Mucosa of stomach (tissue), 1 donor: ENCODE results near the gene SERTAD2.

Experiments
- H3K27me3 ChIP-seq: one replicate; pipeline ENCODE4 v1.7.0; 2013; ENCODE audit warnings: mild to moderate bottlenecking, low read length; ENCODE audit not compliant: control insufficient read depth, insufficient read depth
- H3K36me3 ChIP-seq: one replicate; pipeline ENCODE4 v1.7.0; 2013; ENCODE audit warnings: low read length; ENCODE audit not compliant: control insufficient read depth, insufficient read depth
- H3K4me1 ChIP-seq: one replicate; pipeline ENCODE4 v1.7.0; 2013; ENCODE audit warnings: mild to moderate bottlenecking, low read length; ENCODE audit not compliant: control insufficient read depth, insufficient read depth
- H3K4me3 ChIP-seq: one replicate; pipeline ENCODE4 v1.7.0; 2013; ENCODE audit warnings: low read length
- H3K9ac ChIP-seq: one replicate; pipeline ENCODE4 v1.7.0; 2013; ENCODE audit warnings: mild to moderate bottlenecking, low read length, moderate library complexity
- H3K9me3 ChIP-seq: one replicate; pipeline ENCODE4 v1.7.0; 2013; ENCODE audit warnings: mild to moderate bottlenecking, low read length, moderate library complexity; ENCODE audit not compliant: control insufficient read depth
- donor health status: Pancreatic carcinoma.

Gene SERTAD2

DNA sequence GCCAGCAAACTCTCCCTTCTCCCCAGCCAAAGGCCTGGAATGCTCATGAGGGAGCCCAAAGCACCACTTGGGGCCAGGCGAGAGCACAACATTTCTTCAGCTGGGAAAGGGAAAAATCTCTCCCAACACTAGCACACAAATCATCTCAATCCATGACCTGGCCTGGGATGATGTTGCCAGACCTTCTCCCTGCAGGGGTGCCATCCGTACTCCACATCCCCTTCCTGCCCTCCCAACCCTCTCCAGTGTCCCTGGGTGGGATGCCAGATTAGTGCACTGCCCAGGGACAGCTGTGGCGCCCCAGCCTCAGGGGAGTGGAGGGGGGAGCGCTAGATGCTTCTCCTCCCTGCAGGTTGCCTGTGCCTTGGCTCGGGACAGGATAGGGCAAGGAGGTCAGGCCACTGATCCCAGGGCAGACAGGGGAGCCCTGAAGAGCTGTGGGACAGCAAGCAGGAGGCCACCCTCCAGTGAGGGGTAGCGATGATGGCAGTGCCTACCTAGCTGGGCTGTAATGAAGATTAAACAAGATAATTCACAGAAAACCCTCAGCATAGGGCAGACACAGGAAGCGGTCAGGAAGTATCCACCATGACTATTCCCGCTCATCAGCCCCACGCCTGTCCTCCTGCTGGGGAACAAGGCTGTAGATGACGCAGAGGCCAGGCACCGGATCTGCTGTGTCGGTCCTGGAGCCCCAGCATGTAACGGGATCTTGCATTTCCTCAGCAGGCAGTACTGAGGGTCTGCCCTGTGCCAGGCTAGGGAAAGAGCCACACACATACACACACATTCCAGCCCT lies 31.1 kb downstream of the SERTAD2 start:
- H3K4me1 ChIP-seq: no peaks in the 10 kb centered on the region
- H3K4me3 ChIP-seq: no peak overlapping the region
- no peaks in the 10 kb centered on the region for H3K27me3 ChIP-seq
- no peaks in the 10 kb centered on the region for H3K9me3 ChIP-seq
- no peak overlapping the region for H3K9ac ChIP-seq
- no peaks in the 10 kb centered on the region for H3K36me3 ChIP-seq

DNA sequence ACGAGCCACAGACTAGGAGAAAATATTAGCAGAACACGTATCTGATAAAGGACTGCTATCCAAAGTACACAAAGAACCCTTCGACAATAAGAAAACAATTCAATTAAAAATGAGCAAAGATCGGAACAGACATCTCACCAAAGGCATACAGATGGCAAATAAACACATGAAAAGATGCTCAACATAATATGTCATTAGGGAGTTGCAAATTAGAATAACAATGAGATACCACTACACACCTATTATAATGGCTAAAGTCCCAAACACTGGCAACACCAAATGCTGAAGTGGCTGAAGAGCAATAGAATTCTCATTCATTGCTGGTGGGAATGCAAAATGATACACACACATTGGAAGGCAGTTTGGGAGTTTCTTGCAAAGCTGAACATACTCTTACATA lies 33.1 kb downstream of the SERTAD2 start:
- Histone ChIP-seq H3K27me3 (no peaks in the 10 kb centered on the region), H3K36me3 (no peaks in the 10 kb centered on the region), H3K4me3 (no peak overlapping the region), H3K9me3 (no peaks in the 10 kb centered on the region), H3K4me1 (no peaks in the 10 kb centered on the region), H3K9ac (no peak overlapping the region)

GRCh38 chr2:64617631-64618151 lies 36.0 kb downstream of the SERTAD2 start:
- H3K27me3 ChIP-seq: no peaks in the 10 kb centered on the region
- no peak overlapping the region for H3K4me3 ChIP-seq
- H3K9me3 ChIP-seq: no peaks in the 10 kb centered on the region
- no peak overlapping the region for H3K9ac ChIP-seq
- no peaks in the 10 kb centered on the region for H3K4me1 ChIP-seq
- no peaks in the 10 kb centered on the region for H3K36me3 ChIP-seq

DNA sequence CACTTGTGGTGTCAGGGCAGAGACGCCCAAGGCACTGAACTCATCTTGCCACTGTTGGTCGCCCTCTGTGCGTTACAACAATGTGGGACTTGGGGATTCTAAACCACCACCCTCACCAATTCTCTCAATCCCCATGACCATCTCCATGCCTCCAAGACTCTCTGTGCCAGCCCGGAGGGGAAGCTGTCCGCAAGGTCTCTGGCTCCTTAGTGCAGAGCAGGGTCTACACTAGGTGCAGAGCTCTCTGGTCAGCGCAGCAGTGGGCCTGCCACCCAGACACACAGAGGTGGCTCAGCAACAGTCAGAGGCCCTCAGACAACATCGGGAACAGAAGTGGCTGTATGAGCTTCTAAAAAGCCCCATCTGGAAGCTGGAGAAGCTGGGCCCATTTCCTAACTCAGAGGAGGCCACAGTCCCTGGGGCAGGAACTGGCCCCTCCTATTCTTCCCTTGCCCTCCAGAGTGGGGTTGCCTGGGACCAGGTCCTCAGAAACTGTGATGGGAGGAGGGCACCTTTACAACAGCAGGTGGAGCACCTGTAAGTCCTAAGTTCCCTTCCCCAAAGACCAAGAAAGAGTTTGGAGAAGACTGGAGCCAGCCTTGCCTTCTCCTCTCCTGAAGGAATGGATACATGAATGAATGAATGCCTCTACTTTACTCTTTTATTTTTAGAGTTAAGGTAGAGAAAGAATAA lies 37.7 kb downstream of the SERTAD2 start:
- Histone ChIP-seq H3K36me3 (no peaks in the 10 kb centered on the region), H3K9me3 (no peaks in the 10 kb centered on the region), H3K4me3 (no peak overlapping the region), H3K4me1 (no peaks in the 10 kb centered on the region), H3K9ac (no peak overlapping the region), H3K27me3 (no peaks in the 10 kb centered on the region)

DNA sequence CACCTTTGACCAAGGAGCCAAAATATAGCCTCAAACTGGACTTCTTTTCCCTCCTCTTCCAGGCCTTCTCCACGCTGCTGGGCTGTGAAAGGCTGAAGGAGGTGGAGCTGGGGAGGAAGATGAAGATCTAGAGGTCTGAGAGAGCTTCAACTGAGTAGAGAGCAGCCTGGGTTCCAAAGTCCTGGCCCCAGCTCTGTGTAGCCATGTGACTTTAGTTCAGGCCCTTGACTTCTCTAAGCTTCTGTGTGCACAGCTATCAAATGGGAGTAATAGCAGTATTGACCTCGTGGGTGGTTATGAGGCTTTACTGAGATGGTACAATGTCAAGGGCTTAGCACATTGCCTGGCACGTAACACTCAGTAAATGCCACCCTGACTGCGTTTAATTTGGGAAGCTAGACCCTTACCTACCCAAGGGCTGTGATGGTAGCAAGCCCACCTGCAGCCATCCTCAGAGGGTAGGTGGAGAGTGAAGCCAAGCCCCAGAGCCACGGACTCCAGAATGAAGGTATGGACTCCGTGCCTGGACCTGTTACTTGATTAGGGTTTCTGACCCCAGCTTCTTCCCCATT lies 38.4 kb downstream of the SERTAD2 start:
- Histone ChIP-seq H3K9me3 (no peaks in the 10 kb centered on the region), H3K4me1 (no peaks in the 10 kb centered on the region), H3K9ac (no peak overlapping the region), H3K36me3 (no peaks in the 10 kb centered on the region), H3K4me3 (no peak overlapping the region), H3K27me3 (no peaks in the 10 kb centered on the region)

GRCh38 chr2:64613276-64613675 lies 40.4 kb downstream of the SERTAD2 start:
- Histone ChIP-seq H3K4me1 (peaks cover 10% of the 10 kb centered on the region), H3K9ac (no peak overlapping the region), H3K27me3 (no peaks in the 10 kb centered on the region), H3K9me3 (no peaks in the 10 kb centered on the region), H3K36me3 (no peaks in the 10 kb centered on the region), H3K4me3 (no peak overlapping the region)

GRCh38 chr2:64612575-64613195 lies 41.0 kb downstream of the SERTAD2 start:
- H3K9me3 ChIP-seq: no peaks in the 10 kb centered on the region
- no peak overlapping the region for H3K4me3 ChIP-seq
- peaks cover 15% of the 10 kb centered on the region for H3K4me1 ChIP-seq
- H3K36me3 ChIP-seq: no peaks in the 10 kb centered on the region
- no peaks in the 10 kb centered on the region for H3K27me3 ChIP-seq
- no peak overlapping the region for H3K9ac ChIP-seq

DNA sequence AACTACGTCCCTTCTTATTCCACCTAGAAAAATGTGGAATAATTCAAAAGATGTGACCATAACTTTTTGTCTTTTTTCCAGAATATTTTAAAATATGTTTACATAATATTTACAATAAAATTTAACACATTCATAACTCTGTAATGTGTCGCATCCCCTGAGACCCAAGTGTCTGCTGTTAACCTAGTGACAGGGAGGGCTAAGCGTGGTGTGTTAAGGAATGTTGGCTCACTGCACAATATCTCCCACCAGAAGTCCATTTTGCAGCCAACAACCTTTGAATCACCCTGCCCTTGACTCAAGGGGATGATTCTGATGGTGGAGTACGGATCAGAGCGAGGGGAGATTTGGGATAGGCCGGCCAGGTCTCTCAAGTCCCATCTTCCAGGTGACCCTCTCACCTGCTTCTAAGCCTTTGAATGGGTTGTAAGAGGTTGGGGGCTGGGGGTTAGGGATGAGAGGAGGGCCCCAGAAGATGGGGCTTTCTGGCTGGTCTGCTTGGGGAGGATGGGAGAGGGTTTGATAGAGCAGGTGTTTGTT lies 43.3 kb downstream of the SERTAD2 start:
- Histone ChIP-seq H3K9me3 (no peaks in the 10 kb centered on the region), H3K4me1 (peaks cover 38% of the 10 kb centered on the region), H3K27me3 (no peaks in the 10 kb centered on the region), H3K36me3 (no peaks in the 10 kb centered on the region), H3K4me3 (no peak overlapping the region), H3K9ac (no peak overlapping the region)

DNA sequence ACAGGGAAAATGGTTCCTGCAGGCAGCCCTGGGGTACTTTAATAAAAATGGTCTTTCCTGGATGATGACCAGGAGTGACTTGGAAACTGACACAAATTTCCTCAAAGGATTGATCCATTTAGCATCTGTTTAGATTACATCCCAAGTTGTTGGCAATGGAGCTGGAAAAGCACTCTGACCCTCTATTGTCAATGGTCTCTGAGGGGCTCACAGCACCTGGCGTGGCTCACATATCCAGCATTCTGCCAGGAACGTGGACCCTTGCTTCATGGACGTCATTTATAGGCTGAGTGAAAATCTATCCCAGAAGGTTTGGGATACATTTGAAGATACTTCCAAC lies 43.8 kb downstream of the SERTAD2 start:
- H3K4me1 ChIP-seq: peaks cover 42% of the 10 kb centered on the region
- H3K9ac ChIP-seq: peak overlapping the region; percentile 95
- H3K27me3 ChIP-seq: no peaks in the 10 kb centered on the region
- no peaks in the 10 kb centered on the region for H3K36me3 ChIP-seq
- H3K9me3 ChIP-seq: no peaks in the 10 kb centered on the region
- H3K4me3 ChIP-seq: peak overlapping the region; percentile 38

DNA sequence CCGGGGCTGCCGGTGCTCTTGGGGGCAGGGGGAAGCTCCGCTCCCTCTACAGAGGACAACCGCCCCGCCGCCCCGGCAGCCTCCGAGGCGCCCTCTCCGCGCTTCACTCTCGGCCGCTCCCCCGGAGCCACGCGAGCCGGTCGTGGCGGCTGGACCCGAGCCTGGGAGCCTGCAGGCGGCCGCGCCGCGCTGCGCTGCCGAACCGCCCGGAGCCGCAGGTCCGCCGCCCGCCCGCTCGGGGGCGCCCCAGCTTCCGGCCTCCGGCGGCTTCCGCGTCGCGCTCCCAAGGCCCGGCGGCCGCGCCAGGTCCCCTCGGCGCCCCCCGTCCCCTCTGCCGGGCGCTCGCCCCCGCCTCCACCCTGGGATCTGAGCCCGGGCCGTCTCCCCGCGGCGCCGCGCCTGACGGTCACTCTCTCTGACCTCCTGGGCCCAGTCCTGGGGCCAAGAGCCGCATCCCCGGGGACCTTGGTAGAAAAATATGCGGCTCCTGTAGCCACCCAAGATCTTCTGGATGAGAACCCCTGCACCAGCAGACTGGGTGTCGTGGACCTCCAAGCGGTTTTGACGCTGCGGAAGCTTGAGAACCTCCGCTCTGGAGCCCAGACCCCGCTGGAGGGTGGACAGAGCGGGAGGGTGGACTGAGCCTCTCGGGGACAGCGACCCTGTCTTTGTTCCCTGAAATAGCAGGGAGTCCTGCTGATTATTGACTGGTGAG lies 44.3 kb downstream of the SERTAD2 start:
- no peaks in the 10 kb centered on the region for H3K9me3 ChIP-seq
- H3K27me3 ChIP-seq: no peaks in the 10 kb centered on the region
- H3K9ac ChIP-seq: peak overlapping the region; percentile 95
- no peaks in the 10 kb centered on the region for H3K36me3 ChIP-seq
- H3K4me3 ChIP-seq: peak overlapping the region; percentile 38
- H3K4me1 ChIP-seq: peaks cover 42% of the 10 kb centered on the region

DNA sequence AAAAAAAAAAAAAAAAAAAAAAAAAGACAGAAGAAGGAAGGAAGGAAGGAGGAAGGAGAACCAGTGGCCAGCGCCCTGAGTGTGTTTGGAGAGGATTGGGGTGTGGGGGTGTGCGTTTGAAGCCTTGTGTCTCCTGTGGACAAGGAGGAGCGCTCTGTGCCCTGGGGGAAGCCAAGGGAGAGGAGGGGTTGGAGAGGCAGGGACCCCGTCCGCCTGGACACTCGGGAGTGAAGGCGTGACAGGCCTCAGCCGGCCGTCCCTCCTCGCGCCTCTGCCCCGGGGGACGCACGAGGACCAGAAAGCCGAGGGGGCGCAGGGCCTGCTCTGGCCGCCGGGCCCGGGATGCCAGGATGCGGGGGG lies 44.9 kb downstream of the SERTAD2 start:
- Histone ChIP-seq H3K9ac (peak overlapping the region; percentile 59), H3K4me3 (no peak overlapping the region), H3K27me3 (no peaks in the 10 kb centered on the region), H3K9me3 (no peaks in the 10 kb centered on the region), H3K36me3 (no peaks in the 10 kb centered on the region), H3K4me1 (peaks cover 42% of the 10 kb centered on the region)
